Measurements from ENCODE around the gene SORCS3.

- TF ChIP-seq CTCF (IDR thresholded peaks at IDR 0.05) (no peak), ZFX (IDR thresholded peaks at IDR 0.05; ENCODE audit: borderline replicate concordance) (no peak)
These were observed 429.9 kb downstream of the SORCS3 start for GRCh38 chr10:105070952-105071351.
